Naive thymus-derived CD8-positive, alpha-beta T cell (primary cell): Measurements from ENCODE around the gene HSBP1L1. TPM values are rescaled to one million over a fixed set of nuclear protein-coding genes. Genes with fewer than 3 reads are reported as not detected.
"Not testable (repeated sequence)": the region's sequence is repeated elsewhere in the genome, so short reads cannot be mapped to it uniquely, and the experiment has no call there.

ENCODE experiments used
- ATAC-seq, 2 donors: fragments of 150-1000 bp; cut with Tn5 transposase in 1 of 2; sonication (Bioruptor Pico), chemical (Tn5 transposase) in 1 of 2; 1 replicate in 1 of 2; 2 replicates in 1 of 2; pipeline ENCODE4 v1.10.0; 2021; ENCODE audit warnings: mild to moderate bottlenecking in 2 of 2, moderate library complexity in 2 of 2
- POLR2A ChIA-PET: fragments of 350-600 bp; sonication (Branson Sonifier 250); formaldehyde crosslinking; loops from one replicate; lab custom pipeline; 2021; ENCODE audit warnings: antibody characterized with exemption; lab: Charles Lee
- DNase-seq, 10 donors: peaks; one replicate each; pipeline versions ENCODE4 v3.0.0 to v3.0.0-alpha.2; 2020 to 2022
- H3K27ac Mint-ChIP-seq, 10 donors: one replicate each; pipeline ENCODE4 v1.8.0; 2020 to 2022; ENCODE audit warnings: mild to moderate bottlenecking in 10 of 10, mixed read lengths in 10 of 10, moderate library complexity in 4 of 10, inconsistent platforms in 1 of 10
- H3K27me3 Mint-ChIP-seq, 5 donors: one replicate each; pipeline ENCODE4 v1.8.0; 2021 to 2022; ENCODE audit warnings: mixed read lengths in 5 of 5
- H3K36me3 Mint-ChIP-seq, 3 donors: one replicate each; pipeline ENCODE4 v1.8.0; 2020 to 2022; ENCODE audit warnings: mixed read lengths in 3 of 3, mild to moderate bottlenecking in 2 of 3, inconsistent platforms in 1 of 3
- H3K4me1 Mint-ChIP-seq, 4 donors: one replicate each; pipeline ENCODE4 v1.8.0; 2021 to 2022; ENCODE audit warnings: mixed read lengths in 4 of 4
- H3K4me3 Mint-ChIP-seq, 10 donors: one replicate each; pipeline ENCODE4 v1.8.0; 2020 to 2022; ENCODE audit warnings: mild to moderate bottlenecking in 10 of 10, mixed read lengths in 10 of 10, moderate library complexity in 6 of 10, inconsistent platforms in 1 of 10
- H3K9me3 Mint-ChIP-seq, 9 donors: one replicate each; pipeline ENCODE4 v1.8.0; 2020 to 2022; ENCODE audit warnings: mixed read lengths in 9 of 9, mild to moderate bottlenecking in 3 of 9, inconsistent platforms in 1 of 9, moderate library complexity in 1 of 9
- polyA plus RNA-seq, 3 donors: library from polyadenylated mRNA; unstranded; fragments of 300-500 nt; fragmentation: Illumina TruSeq; gene quantifications; one replicate each; pipeline ENCODE4 v1.2.3, GENCODE V29; 2021
- total RNA-seq, 8 experiments: library from RNA in 2 of 8; stranded (reverse) in 2 of 8; gene quantifications; one replicate each; pipeline ENCODE4 v1.2.3 and lab custom pipeline; 2021 to 2026

The HSBP1L1 gene
- total and polyA plus RNA-seq, 5 experiments from 2014 or later, result 11.2 to 54.5 (median 24.5) TPM

DNA sequence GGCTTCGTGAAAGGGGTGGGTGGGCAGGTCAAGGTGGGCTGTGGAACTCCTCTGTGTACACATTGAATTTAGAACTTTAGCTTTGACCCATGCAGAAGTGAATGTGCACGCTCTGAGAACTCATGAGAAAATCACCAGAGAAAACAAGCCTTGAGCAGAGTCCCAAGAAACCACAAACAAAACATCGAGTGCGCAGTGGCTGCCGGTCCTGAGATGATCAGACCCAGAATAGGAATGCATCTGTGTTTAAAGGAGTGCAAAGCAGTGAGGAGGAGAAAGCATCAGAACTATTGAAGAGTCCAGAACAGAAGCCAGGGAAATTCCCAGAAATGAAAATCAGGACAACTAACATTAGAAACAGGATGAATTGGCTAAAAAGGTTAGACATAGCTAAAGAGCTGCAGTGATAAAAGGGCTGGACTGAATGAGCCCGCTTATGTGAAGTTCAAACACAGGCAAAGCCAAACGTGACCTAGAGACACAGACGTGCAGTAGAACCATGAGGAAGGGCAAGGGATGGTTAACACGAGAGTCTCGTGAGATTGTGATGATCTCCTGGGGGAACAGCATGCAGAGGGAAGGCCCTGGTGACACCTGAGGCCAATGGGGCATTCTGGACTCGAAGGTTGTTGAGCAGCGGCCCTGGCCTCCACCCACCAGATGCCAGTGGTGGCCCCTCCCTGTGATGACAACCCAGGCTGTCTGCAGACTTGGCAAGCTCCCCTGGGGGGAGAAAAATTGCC, 40.3 kb downstream of the HSBP1L1 start:
- H3K27me3 Mint-ChIP-seq, result peaks cover 0 to 3% (median 0%) of the 10 kb centered on the region in 5 donors
- ATAC-seq (no peak), DNase-seq (no peak)
- peaks cover 0 to 27% (median 21%) of the 10 kb centered on the region in 3 donors for H3K36me3 Mint-ChIP-seq
- H3K4me1 Mint-ChIP-seq, result no peaks in the 10 kb centered on the region
- no peak overlapping the region for H3K4me3 Mint-ChIP-seq
- peaks cover 4 to 42% (median 28%) of the 10 kb centered on the region in 9 donors for H3K9me3 Mint-ChIP-seq
- H3K27ac Mint-ChIP-seq, result no peak overlapping the region
- POLR2A ChIA-PET, result no interaction called here

DNA sequence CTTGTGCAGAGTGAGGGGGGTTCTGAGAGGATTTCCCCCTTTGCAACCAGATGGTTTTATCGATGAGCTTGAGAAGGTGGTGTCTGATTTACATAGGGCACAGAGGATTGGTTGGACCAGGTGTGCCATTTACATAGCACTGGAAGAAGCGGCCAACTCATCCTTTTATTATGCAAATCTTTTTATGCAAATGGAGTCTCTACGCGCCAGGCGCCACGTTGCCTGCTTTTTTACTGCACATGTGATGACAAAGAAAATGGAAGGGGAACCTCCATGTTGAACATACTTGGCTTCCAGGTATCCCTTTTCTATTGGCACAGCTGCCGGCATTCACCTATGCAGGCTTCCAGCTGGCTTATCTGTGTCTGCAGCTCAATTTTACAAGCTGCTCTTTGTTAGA, 42.3 kb downstream of the HSBP1L1 start:
- Mint-ChIP-seq H3K36me3 (peaks cover 2 to 30% (median 25%) of the 10 kb centered on the region in 3 donors), H3K4me3 (no peak overlapping the region), H3K27ac (no peak overlapping the region), H3K9me3 (peaks cover 0 to 39% (median 23%) of the 10 kb centered on the region in 9 donors), H3K27me3 (no peaks in the 10 kb centered on the region), H3K4me1 (no peaks in the 10 kb centered on the region)
- POLR2A ChIA-PET, result no interaction called here
- no peak for ATAC-seq
- DNase-seq, result no peak

DNA sequence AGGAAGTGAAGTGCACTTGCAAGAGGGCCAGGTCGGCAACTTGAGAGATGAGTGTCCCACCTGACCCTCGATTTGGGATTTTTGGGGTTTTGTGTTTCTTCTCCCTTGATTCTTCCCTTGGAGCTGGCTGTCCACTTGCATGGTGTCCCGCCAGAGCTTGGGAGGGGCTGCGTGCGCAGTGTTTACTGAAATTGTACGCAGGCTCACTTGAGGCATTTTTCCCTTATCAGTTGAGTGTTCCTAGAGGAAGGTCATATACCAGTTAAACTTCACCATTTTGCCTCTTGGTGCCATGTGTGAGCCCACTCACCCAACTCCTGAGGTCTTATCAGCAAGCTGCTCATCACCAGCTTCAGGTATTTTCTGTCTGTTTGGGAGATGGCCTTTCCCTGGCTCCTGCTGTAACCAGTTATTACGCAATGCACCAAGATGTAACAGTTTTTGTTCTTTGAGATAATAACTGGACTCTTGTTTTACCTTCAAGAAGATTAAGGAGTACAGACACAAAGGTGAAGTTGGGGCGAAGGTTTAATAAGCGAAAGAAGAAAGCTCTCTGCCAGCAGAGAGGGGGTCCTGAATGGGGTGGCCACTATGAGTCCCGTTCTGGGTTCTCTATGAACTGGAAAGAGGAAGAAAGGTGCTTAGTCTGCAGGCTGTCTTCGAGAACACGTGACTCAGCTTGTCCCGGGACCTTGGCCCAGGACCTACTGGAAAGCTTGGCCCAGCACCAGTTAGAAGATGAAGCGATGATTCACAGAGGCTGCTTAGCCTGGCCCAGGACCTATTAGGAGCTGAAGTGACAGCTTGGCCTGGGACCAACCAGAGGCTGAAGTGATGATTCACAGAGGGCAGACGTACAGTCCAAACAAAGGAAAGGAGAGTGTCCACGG, 45.5 kb downstream of the HSBP1L1 start:
- no peaks in the 10 kb centered on the region for H3K4me1 Mint-ChIP-seq
- H3K4me3 Mint-ChIP-seq, result no peak overlapping the region
- peaks cover 2 to 55% (median 24%) of the 10 kb centered on the region in 9 donors for H3K9me3 Mint-ChIP-seq
- ATAC-seq (no peak), DNase-seq (no peak)
- POLR2A ChIA-PET, result no interaction called here
- no peaks in the 10 kb centered on the region for H3K27me3 Mint-ChIP-seq
- peaks cover 2 to 41% (median 21%) of the 10 kb centered on the region in 3 donors for H3K36me3 Mint-ChIP-seq
- H3K27ac Mint-ChIP-seq, result no peak overlapping the region

DNA sequence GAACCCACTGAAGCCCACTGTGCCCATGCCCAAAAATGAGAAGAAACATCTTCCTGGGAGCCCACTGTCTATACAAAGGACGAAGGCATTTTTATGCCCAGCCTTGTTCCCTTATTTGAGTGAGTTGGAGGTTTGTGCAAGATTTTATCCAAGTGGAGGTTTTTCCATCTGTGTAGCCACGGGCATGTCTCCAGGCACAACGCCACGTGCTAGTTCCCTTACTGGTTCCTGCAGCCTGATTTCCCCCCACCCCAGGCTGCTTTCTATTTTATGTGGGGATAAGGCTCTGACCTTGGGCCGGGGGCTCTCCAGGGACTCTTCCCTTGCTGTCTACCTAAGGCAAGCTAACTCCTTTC, 46.1 kb downstream of the HSBP1L1 start:
- Mint-ChIP-seq H3K9me3 (peaks cover 2 to 55% (median 24%) of the 10 kb centered on the region in 9 donors), H3K27ac (no peak overlapping the region), H3K4me1 (no peaks in the 10 kb centered on the region), H3K36me3 (peaks cover 2 to 41% (median 21%) of the 10 kb centered on the region in 3 donors), H3K4me3 (no peak overlapping the region), H3K27me3 (no peaks in the 10 kb centered on the region)
- POLR2A ChIA-PET, result no interaction called here
- DNase-seq, result no peak
- ATAC-seq, result no peak

DNA sequence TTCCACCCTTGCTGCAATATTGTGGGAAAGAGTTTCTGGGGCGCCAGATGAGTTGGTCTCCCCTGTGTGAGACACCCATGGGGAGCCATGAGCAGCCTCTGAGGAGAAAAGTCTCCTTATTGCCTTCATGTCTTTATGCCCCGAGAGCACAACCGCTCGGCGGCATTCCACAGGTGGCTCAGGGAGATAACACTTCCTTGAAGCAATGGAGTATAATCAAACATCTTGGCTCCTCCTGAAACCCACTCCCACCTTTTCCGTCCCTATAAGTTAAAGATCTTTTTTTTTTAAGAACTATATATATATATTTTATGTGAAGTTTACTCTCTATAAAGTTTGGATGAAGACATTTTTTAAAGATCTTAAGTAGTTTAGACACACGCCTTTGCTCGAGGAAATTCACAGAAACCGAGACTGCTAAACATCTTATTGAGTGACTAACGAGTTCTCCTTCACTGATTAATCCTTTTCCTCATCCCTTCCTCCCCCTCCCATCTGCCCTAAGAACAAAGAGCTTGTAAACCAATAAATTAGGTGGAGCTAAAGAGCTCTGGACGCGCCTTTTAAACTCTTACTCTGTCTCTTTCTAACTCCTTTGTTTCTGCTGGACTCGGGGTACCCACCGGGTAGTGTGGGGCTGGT, 47.2 kb downstream of the HSBP1L1 start:
- H3K27me3 Mint-ChIP-seq, DNase-seq, POLR2A ChIA-PET, H3K4me3 Mint-ChIP-seq, ATAC-seq, H3K27ac Mint-ChIP-seq, H3K4me1 Mint-ChIP-seq: not testable (repeated sequence)
- H3K9me3 Mint-ChIP-seq, result peaks cover 2 to 55% (median 24%) of the 10 kb centered on the region in 9 donors
- H3K36me3 Mint-ChIP-seq, result peaks cover 2 to 41% (median 18%) of the 10 kb centered on the region in 3 donors

DNA sequence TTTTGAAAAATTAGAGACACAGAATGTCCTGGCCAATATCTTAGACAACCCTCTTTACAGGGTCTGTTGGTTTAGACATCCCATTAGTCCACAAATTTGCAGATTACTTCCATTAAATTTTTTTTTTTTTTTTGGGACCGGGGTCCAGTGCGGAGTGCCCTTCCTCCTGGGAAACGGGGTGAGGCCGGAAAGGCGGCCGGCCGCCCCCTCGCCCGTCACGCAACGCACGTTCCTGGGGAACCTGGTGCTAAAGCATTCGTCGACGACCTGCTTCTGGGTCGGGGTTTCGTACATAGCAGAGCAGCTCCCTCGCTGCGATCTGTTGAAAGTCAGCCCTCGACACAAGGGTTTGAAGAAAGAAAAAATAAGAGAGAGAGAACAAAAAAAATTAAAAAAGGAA, 48.3 kb downstream of the HSBP1L1 start:
- Mint-ChIP-seq H3K27ac (no peak overlapping the region), H3K4me1 (no peaks in the 10 kb centered on the region), H3K27me3 (no peaks in the 10 kb centered on the region), H3K36me3 (peaks cover 2 to 41% (median 17%) of the 10 kb centered on the region in 3 donors), H3K9me3 (peaks cover 2 to 47% (median 24%) of the 10 kb centered on the region in 9 donors), H3K4me3 (no peak overlapping the region)
- DNase-seq (no peak), ATAC-seq (no peak)
- POLR2A ChIA-PET, result no interaction called here

Other genes with a start within 250 kb of the HSBP1L1 start
- not detected for gene KCNG2, start 166.7 kb upstream of the HSBP1L1 start, total RNA-seq
- gene KCNG2, start 166.7 kb upstream of the HSBP1L1 start, polyA plus RNA-seq, result not detected
- 10 to 100 TPM; 31.8 to 38.7 TPM for gene SLC66A2, start 13.0 kb upstream of the HSBP1L1 start, total RNA-seq
- gene SLC66A2, start 13.0 kb upstream of the HSBP1L1 start, polyA plus RNA-seq, result 10 to 100 TPM; 14.1 to 22.0 (median 19.4) TPM
- 10 to 100 TPM; 71.9 to 78.5 TPM for gene TXNL4A, start 23.9 kb downstream of the HSBP1L1 start, total RNA-seq
- 100 to 1,000 TPM; 213 to 225 (median 217) TPM for gene TXNL4A, start 23.9 kb downstream of the HSBP1L1 start, polyA plus RNA-seq
- 10 to 100 TPM; 28.2 to 29.8 TPM for gene RBFA, start 69.8 kb downstream of the HSBP1L1 start, total RNA-seq
- 10 to 100 TPM; 14.8 to 15.4 (median 15.1) TPM for gene RBFA, start 69.8 kb downstream of the HSBP1L1 start, polyA plus RNA-seq
- 10 to 100 TPM; 22.7 to 25.5 TPM for gene ADNP2, start 144.6 kb downstream of the HSBP1L1 start, total RNA-seq
- gene ADNP2, start 144.6 kb downstream of the HSBP1L1 start, polyA plus RNA-seq, result 10 to 100 TPM in 1 of 3 donors, 1 to 10 TPM in 2; 8.1 to 11.7 (median 9.2) TPM